GM21526 (cell line): ENCODE results near the gene ADK.
"Not testable (repeated sequence)": the region's sequence is repeated elsewhere in the genome, so short reads cannot be mapped to it uniquely, and the experiment has no call there.

ENCODE experiments used
- ATAC-seq: cut with Tn5 transposase; IDR thresholded peaks from one replicate; pipeline ENCODE4 v1.9.1; 2021; ENCODE audit warnings: moderate library complexity; ENCODE audit not compliant: unreplicated experiment, low FRiP score

The ADK gene

DNA sequence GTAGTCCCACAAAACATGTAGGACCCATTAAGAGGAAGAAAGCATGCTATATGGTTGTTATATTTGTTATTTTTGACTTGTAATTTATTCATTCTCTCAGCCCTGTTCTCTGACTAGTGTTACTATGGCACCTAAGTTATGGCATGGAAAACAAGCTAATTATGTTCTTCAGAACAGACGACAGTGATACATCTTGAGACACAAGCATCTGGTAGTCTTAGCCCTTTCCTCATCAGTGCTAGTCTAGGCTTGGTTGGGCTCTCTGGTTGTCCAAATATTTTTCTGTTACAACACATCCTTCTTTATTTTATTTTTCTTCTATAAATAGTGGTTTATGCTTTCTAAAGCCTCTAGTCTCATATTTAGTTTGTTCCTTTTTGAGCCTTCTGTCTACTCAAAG, 367.0 kb downstream of the ADK start:
- ATAC-seq: no peak

DNA sequence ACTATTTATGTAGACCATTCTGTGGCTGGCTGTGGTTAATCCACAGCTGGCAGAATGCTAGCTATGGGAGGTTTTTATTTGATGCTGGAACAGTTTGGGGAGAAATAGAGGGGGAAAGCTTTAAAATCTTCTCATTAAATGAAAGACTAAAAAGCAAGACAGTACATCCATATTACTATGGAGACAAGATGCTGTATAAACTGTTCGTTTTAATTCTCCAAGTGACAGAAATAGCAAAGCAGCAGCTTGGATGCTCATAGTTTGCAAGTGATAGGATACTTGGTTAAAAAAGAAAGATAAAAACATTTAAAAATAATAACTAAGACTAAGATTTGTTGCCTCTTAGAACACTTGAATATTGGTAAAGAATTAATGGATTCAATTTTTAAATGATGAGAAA, 370.5 kb downstream of the ADK start:
- no peak for ATAC-seq

DNA sequence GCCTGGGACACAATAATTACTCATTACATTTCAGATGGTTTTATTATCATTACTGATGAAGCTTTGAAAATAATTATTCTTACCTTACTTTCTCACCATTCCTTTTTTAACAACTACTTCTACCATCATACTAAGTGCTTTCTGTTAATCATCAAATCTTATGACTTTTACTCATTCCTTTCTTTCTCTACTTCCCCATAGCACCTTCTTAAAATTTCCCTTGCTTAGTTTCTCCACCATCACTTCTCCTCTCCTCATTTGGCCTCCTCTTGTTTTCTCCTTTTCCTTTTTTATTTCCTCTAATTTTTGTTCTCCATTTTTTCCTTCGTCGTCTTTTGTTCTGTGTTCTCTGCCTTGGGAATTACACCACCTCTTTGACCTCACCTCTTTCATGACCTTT, 372.2 kb downstream of the ADK start:
- ATAC-seq: no peak

DNA sequence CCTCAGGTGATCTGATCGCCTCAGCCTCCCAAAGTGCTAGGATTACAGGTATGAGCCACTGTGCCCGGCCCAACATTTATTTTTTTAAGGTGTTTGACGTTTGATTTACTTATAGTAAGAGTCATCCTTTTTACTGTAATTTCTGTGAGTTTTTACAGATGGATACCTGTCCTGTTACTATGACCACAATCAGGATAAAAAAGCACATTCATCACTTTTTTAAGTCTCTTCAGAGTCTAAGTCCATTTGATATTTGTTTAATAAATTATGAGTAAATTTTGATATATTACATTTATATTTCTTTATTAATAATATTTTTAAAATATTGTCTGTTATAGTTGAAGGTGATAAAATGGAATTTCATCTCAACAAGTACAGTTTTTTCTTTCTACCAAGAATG, 374.9 kb downstream of the ADK start:
- ATAC-seq: no peak

- ATAC-seq: not testable (repeated sequence)
Observed at GRCh38 chr10:74527611-74528010, 376.6 kb downstream of the ADK start.

- no peak for ATAC-seq
Observed at GRCh38 chr10:74529205-74529604, 378.2 kb downstream of the ADK start.

DNA sequence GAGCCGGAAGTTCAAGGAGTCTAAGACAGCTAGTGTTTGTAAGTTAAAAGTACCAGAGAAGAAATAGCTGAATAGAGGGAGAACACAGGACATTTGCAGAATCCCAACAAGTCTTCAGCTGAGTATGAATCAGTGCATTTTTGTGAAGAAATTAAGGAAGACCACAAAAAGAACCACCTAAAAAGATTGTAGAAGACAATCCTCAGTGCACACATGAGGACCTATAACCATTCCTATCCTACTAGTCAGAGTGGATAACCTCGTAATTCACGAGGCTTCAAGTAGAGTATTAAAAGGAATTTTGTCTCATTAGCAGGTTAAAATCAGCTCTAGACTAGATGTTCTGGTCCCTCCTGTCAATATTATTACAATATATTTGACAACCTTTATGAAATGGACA, 380.0 kb downstream of the ADK start:
- no peak for ATAC-seq

DNA sequence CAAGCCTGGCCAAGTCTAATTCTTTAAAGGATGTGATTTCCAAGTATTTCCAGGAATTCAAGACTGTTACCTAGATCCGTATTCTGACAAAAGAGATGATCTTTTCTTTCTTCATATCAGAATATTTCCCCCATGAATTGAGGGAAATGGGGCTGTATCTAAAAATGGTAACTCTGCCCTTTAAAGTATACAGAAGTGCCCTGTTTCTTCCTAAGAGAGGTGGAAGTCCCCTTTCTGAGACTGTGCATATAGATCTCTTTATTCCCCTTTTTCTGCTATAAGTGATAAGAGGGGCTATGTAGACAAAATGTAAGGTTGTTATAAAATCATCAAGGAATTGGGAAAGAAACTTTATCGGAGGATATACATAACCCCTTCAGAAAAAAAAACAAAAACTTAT, 388.3 kb downstream of the ADK start:
- no peak for ATAC-seq

DNA sequence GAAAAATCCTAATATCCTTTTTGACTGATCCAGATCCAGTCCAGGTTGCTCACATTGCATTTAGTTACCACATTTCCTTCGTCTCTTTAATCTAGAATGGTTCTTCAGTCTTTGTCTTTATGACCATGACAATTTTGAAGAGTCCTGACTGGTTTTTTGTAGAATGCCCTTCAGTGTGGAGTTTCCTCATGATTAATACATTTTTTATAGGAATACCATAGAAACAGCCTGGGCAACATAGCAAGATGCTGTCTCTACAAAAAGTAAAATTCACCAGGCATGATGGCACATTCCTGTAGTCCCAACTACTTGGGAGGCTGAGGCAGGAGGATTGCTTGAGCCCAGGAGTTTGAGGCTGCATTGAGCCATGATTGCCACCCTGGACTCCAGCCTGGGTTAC, 390.4 kb downstream of the ADK start:
- ATAC-seq: no peak

GRCh38 chr10:74542077-74542476, 391.1 kb downstream of the ADK start:
- no peak for ATAC-seq

DNA sequence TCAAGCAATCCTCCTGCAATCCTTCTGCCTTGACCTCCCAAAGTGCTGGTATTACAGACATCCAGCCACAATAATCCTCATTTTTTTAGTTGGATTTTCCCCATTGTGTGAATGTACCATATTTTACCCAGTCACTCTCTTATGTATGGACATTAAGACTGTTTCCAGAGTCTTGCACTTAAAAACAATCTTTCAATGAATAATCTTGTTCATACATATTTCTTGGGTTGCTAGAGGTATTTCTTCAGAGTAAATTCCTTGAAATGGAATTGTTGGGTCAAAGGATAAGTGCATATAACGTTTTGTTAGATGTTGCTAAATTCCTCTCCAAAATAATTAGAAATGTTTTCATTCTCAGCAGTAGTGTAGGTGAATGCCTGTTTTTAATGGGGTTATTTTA, 392.3 kb downstream of the ADK start:
- no peak for ATAC-seq

- no peak for ATAC-seq
Observed at GRCh38 chr10:74544106-74544505, 393.1 kb downstream of the ADK start.

GRCh38 chr10:74548676-74549075, 397.7 kb downstream of the ADK start:
- ATAC-seq: no peak

GRCh38 chr10:74556072-74556705, 405.2 kb downstream of the ADK start:
- no peak for ATAC-seq

DNA sequence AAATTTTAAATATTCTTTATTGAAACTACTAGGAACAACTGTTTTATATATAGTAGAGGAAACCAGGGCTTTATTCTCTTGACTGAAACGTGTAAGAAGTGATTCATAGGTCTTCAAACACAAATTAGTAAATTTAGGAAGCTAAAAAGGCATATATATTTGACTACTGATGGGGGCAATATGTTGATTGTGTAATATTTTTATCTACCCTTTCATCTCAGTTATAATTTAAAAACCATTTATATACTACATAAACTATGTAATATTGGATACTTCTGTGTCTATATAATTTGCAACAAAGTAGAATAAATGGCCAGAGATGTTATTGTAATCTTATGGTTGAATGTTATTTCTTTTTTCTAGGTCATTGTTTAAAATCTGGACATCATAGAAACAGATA, 406.1 kb downstream of the ADK start:
- no peak for ATAC-seq

DNA sequence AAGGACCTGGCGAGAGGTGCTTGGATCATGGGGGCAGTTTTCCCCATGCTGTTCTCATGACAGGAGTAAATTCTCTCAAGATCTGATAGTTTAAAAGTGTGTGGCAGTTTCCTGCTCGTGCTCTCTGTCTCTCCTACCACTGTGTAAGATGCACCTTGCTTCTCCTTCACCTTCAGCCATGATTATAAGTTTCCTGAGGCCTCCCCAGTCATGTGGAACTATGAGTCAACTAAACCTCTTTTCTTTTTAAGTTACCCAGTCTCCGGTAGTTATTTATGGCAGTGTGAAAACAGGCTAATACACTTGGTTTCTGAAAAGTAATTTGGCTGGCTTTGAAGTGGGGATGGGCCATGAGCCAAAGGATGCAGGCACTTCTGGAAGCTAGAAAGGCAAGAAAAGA, 407.4 kb downstream of the ADK start:
- no peak for ATAC-seq

DNA sequence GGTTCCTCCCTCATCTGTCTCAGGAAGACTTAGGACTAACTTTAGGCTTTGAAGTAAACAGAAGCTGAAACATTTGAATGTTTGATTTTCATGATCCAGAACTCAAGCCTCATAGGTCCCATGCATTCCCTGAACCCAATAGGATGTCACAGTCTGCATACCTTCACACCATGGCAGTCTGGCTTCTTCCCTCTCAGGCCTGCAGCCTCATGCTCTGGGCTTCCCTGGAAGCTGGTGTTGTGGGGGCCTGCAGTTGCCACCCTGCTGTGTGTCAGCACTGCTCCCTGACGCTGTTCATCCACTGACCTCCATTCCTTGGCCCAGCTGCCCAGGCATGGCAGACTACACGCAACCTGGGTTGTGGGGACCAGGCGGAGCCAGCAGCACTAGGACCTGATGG, 407.9 kb downstream of the ADK start:
- no peak for ATAC-seq

- not testable (repeated sequence) for ATAC-seq
Observed at GRCh38 chr10:74568896-74569295, 417.9 kb downstream of the ADK start.

DNA sequence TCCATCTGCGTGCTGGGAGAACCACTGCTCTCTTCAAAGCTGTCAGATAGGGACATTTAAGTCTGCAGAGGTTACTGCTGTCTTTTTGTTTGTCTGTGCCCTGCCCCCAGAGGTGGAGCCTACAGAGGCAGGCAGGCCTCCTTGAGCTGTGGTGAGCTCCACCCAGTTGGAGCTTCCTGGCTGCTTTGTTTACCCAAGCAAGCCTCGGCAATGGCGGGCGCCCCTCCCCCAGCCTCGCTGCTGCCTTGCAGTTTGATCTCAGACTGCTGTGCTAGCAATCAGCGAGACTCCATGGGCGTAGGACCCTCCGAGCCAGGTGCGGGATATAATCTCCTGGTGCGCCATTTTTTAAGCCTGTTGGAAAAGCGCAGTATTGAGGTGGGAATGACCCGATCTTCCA, 422.5 kb downstream of the ADK start:
- ATAC-seq: not testable (repeated sequence)

- ATAC-seq: no peak
Observed at GRCh38 chr10:74575191-74575720, 424.2 kb downstream of the ADK start.

DNA sequence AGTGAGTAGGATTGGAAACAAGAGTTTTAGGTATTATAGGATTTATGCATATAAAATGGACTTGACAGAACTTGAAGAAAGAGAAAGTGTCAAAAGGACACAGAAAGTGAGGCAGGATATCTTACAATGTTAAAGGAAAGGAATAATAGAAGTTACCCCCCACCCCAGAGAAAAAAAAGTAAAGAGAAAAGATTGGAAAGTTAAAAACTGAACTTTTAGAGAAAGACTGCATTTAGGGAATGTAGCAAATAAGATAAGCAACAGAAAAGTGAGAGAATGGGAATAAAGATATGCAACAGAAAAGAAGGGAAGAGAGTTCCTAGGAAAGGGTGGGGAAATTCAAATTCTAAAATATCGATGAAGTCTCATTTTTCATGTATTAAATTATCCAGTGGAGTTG, 424.9 kb downstream of the ADK start:
- no peak for ATAC-seq

GRCh38 chr10:74576586-74576985, 425.6 kb downstream of the ADK start:
- ATAC-seq: no peak

DNA sequence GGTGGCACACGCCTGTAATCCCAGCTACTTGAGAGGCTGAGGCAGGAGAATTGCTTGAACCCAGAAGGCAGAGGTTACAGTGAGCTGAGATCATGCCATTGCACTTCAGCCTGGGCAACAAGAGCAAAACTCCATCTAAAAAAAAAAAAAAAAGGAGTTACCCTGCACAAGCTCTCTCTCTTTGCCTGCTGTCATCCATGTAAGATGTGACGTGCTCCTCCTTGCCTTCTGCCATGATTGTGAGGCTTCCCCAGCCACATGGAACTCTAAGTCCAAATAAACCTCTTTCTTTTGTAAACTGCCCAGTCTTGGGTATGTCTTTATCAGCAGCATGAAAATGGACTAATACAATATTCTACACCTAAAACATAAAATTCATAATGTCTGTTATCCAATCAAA, 429.4 kb downstream of the ADK start:
- not testable (repeated sequence) for ATAC-seq
